Neural progenitor cell (in vitro differentiated cells): ENCODE data around the gene JAZF1. TPM values are rescaled to one million over a fixed set of nuclear protein-coding genes. Genes with fewer than 3 reads are reported as not detected.
A peak's percentile ranks its signal among the peaks of the same experiment; 100 is the strongest.

ENCODE experiments used
- DNase-seq: peaks from one replicate; pipeline ENCODE4 v3.0.0-alpha.2; 2016; ENCODE audit warnings: low spot score
- H2AFZ ChIP-seq: fragments of 200-600 bp; sonication (generic); replicated peaks from 2 replicates; pipeline ENCODE4 v1.6.1; 2016; ENCODE audit warnings: antibody characterized with exemption
- H3F3A ChIP-seq: fragments of 200-600 bp; sonication (generic); 2 replicates; pipeline ENCODE4 v1.6.1; 2016; ENCODE audit warnings: antibody characterized with exemption, low read depth
- H3K27ac ChIP-seq: fragments of 200-600 bp; sonication (generic); 2 replicates; pipeline ENCODE4 v1.5.1; 2016; ENCODE audit warnings: mild to moderate bottlenecking
- H3K27me3 ChIP-seq: fragments of 200-600 bp; sonication (generic); 2 replicates; pipeline ENCODE4 v1.6.1; 2016; ENCODE audit warnings: mild to moderate bottlenecking, moderate library complexity
- H3K36me3 ChIP-seq: fragments of 200-600 bp; sonication (generic); 2 replicates; pipeline ENCODE4 v1.5.1; 2016
- H3K4me1 ChIP-seq: fragments of 200-600 bp; sonication (generic); 2 replicates; pipeline ENCODE4 v1.6.1; 2016; ENCODE audit warnings: mixed run types
- H3K4me2 ChIP-seq: fragments of 200-600 bp; sonication (generic); 2 replicates; pipeline ENCODE4 v1.6.1; 2016
- H3K4me3 ChIP-seq: fragments of 200-600 bp; sonication (generic); 2 replicates; pipeline ENCODE4 v1.5.1; 2016
- H3K79me2 ChIP-seq: fragments of 200-600 bp; sonication (generic); 2 replicates; pipeline ENCODE4 v1.6.1; 2016; ENCODE audit warnings: low read depth
- H3K9ac ChIP-seq: fragments of 200-600 bp; sonication (generic); 2 replicates; pipeline ENCODE4 v1.6.1; 2016
- H3K9me3 ChIP-seq: fragments of 200-600 bp; sonication (generic); 2 replicates; pipeline ENCODE4 v1.5.1; 2016; ENCODE audit warnings: low read depth
- H4K20me1 ChIP-seq: fragments of 200-600 bp; sonication (generic); 2 replicates; pipeline ENCODE4 v1.6.1; 2016; ENCODE audit warnings: low read depth
- H3K27ac Mint-ChIP-seq: 3 replicates; pipeline ENCODE4 v1.8.0; 2021; ENCODE audit warnings: mixed read lengths
- H3K27me3 Mint-ChIP-seq: 2 replicates; pipeline ENCODE4 v1.8.0; 2022; ENCODE audit warnings: low read depth, mild to moderate bottlenecking, inconsistent platforms, moderate library complexity, mixed read lengths; ENCODE audit not compliant: insufficient read depth
- H3K36me3 Mint-ChIP-seq: 3 replicates; pipeline ENCODE4 v1.8.0; 2021; ENCODE audit warnings: mixed read lengths
- H3K4me1 Mint-ChIP-seq: 3 replicates; pipeline ENCODE4 v1.8.0; 2021; ENCODE audit warnings: mixed read lengths
- H3K4me3 Mint-ChIP-seq: 3 replicates; pipeline ENCODE4 v1.8.0; 2021; ENCODE audit warnings: mild to moderate bottlenecking, moderate library complexity, mixed read lengths
- H3K9me3 Mint-ChIP-seq: 3 replicates; pipeline ENCODE4 v1.8.0; 2020; ENCODE audit warnings: mixed read lengths
- EZH2 ChIP-seq: fragments of 200-600 bp; sonication (generic); IDR thresholded peaks from 2 replicates; pipeline ENCODE4 v1.6.1; 2017; ENCODE audit warnings: antibody characterized with exemption, mild to moderate bottlenecking, moderate library complexity
- EZH2phosphoT487 ChIP-seq: fragments of 200-600 bp; sonication (generic); IDR thresholded peaks from 2 replicates; pipeline ENCODE4 v1.6.1; 2017; ENCODE audit warnings: antibody characterized with exemption
- total RNA-seq: library from RNA; depleted of rRNA; stranded (reverse); fragments of >200 nt; gene quantifications from 2 replicates; pipeline ENCODE4 v1.2.3, GENCODE V29; 2015; ENCODE audit warnings: low replicate concordance
- TF ChIP-seq, protein P1 (sequence below): fragments of 200-600 bp; sonication (generic); IDR thresholded peaks from 2 replicates; pipeline ENCODE4 v1.5.1; 2017; ENCODE audit warnings: antibody characterized with exemption, mild to moderate bottlenecking

Gene JAZF1
- total RNA-seq, 1 donor from 2014 or later, result 3.1 TPM

DNA sequence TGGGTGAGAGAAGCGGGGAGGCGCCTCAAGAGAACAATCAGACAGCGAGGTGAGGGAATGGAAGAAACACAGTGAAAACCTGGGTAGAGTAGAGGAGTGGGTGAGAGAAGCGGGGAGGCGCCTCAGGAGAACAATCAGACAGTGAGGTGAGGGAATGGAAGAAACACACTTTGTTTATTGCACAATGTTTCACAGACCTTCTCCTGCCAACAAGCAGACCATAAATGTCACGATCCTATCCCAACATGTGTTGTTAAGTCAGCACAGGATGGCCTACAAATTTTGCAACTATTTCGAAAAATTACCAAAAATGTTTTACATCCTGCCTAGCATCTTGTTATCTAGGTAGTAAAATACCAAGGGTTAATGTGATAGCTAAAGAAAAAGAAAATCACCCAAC is 115.3 kb downstream of the JAZF1 start:
- Histone ChIP-seq H3K4me3 (no peak overlapping the region), H3K9me3 (no peaks in the 10 kb centered on the region), H2AFZ (no peak overlapping the region), H3K4me1 (no peaks in the 10 kb centered on the region), H3K79me2 (no peaks in the 10 kb centered on the region), H3K9ac (no peak overlapping the region), H3K27ac (no peak overlapping the region), H3K27me3 (no peaks in the 10 kb centered on the region), H4K20me1 (no peaks in the 10 kb centered on the region), H3K36me3 (no peaks in the 10 kb centered on the region), H3K4me2 (no peak overlapping the region), H3F3A (no peaks in the 10 kb centered on the region)
- Mint-ChIP-seq H3K27me3 (peaks cover 2% of the 10 kb centered on the region), H3K4me1 (peaks cover 14% of the 10 kb centered on the region), H3K4me3 (no peak overlapping the region), H3K36me3 (no peaks in the 10 kb centered on the region), H3K9me3 (no peaks in the 10 kb centered on the region), H3K27ac (no peak overlapping the region)
- no peak for DNase-seq
- TF ChIP-seq, protein P1, sequence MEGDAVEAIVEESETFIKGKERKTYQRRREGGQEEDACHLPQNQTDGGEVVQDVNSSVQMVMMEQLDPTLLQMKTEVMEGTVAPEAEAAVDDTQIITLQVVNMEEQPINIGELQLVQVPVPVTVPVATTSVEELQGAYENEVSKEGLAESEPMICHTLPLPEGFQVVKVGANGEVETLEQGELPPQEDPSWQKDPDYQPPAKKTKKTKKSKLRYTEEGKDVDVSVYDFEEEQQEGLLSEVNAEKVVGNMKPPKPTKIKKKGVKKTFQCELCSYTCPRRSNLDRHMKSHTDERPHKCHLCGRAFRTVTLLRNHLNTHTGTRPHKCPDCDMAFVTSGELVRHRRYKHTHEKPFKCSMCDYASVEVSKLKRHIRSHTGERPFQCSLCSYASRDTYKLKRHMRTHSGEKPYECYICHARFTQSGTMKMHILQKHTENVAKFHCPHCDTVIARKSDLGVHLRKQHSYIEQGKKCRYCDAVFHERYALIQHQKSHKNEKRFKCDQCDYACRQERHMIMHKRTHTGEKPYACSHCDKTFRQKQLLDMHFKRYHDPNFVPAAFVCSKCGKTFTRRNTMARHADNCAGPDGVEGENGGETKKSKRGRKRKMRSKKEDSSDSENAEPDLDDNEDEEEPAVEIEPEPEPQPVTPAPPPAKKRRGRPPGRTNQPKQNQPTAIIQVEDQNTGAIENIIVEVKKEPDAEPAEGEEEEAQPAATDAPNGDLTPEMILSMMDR, result no peak
- TF ChIP-seq EZH2 (no peak), EZH2phosphoT487 (no peak)

DNA sequence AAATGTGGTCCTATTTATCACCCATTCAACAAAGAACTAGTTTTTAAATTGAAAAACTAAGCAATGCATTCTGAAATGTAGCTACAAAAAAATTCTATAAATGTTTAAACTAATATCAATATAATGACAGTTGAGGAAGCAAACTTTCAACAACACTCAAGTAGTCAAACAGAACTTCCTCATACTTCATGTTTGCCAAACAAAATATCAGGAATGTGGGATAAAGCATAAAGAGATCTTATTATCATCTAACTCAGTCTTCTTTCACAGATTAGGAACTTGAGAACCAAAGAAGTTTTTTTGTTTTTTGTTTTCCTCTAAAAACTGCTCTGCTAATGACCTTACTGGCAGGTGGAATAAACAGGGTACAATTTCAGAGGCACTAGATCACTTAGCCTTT is 116.2 kb downstream of the JAZF1 start:
- Mint-ChIP-seq H3K4me3 (no peak overlapping the region), H3K4me1 (peaks cover 11% of the 10 kb centered on the region), H3K9me3 (no peaks in the 10 kb centered on the region), H3K36me3 (no peaks in the 10 kb centered on the region), H3K27ac (no peak overlapping the region), H3K27me3 (no peaks in the 10 kb centered on the region)
- Histone ChIP-seq H3K9me3 (no peaks in the 10 kb centered on the region), H4K20me1 (no peaks in the 10 kb centered on the region), H3K27me3 (no peaks in the 10 kb centered on the region), H3K27ac (no peak overlapping the region), H3K4me3 (no peak overlapping the region), H3K9ac (no peak overlapping the region), H2AFZ (no peak overlapping the region), H3F3A (no peaks in the 10 kb centered on the region), H3K4me2 (no peak overlapping the region), H3K4me1 (no peaks in the 10 kb centered on the region), H3K79me2 (no peaks in the 10 kb centered on the region), H3K36me3 (no peaks in the 10 kb centered on the region)
- TF ChIP-seq, protein P1, result no peak
- TF ChIP-seq EZH2, result no peak
- no peak for DNase-seq

DNA sequence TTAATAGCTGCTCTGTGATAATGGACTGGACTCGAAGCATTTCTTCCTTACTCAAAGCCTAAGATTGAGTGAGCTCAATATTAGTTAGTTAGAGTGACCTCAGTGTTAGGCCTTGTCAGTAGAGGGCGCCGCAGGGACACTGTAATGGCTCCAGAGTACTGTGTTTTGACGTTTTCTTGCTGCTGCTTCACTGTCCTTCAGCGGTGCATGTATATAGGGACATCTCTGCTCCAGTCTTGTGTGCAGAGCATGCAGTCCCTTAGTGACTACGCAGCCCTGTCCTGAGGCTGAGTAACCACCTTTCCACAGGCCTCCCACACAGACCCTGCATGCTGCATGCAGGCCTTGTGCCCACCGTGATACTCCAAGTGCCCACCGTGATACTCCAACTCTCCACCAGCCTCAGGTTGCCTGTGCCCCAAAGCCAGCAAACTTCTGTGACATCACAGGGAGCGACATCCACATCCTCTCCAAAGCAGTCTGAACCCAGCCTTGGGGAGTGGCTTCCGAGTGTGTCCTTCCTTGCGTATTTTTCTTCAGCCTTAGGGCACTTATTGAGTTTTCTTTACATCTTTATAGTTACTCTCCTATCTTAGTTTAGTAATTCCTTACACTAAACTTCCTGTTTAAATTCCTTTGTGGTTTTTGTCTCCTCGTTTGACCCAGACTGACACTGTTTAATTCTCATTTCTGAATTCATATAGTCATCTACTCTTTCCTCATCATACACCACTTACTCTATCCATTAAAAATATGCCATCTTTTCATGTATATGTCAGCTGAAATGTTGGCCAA is 118.2 kb downstream of the JAZF1 start:
- no peaks in the 10 kb centered on the region for H4K20me1 ChIP-seq
- H3K4me2 ChIP-seq, result no peak overlapping the region
- Mint-ChIP-seq H3K27me3 (no peaks in the 10 kb centered on the region), H3K4me1 (peaks cover 3% of the 10 kb centered on the region), H3K27ac (no peak overlapping the region), H3K4me3 (no peak overlapping the region), H3K36me3 (no peaks in the 10 kb centered on the region), H3K9me3 (no peaks in the 10 kb centered on the region)
- H3K27me3 ChIP-seq, result no peaks in the 10 kb centered on the region
- TF ChIP-seq EZH2phosphoT487 (no peak), EZH2 (no peak)
- TF ChIP-seq, protein P1, result peak; percentile 83
- no peak overlapping the region for H3K4me3 ChIP-seq
- H2AFZ ChIP-seq, result peak overlapping the region; percentile 91
- H3K9ac ChIP-seq, result no peak overlapping the region
- DNase-seq, result peak; percentile 86
- H3K4me1 ChIP-seq, result no peaks in the 10 kb centered on the region
- H3K79me2 ChIP-seq, result no peaks in the 10 kb centered on the region
- H3K9me3 ChIP-seq, result no peaks in the 10 kb centered on the region
- no peaks in the 10 kb centered on the region for H3K36me3 ChIP-seq
- no peaks in the 10 kb centered on the region for H3F3A ChIP-seq
- H3K27ac ChIP-seq, result no peak overlapping the region
